Nephron (organoid): ENCODE data around the gene RAB8A.

Experiments used
- H3K27ac Mint-ChIP-seq, 3 experiments: 2 replicates each; pipeline ENCODE4 v1.8.0; 2020; ENCODE audit warnings: mixed read lengths in 3 of 3, mild to moderate bottlenecking in 2 of 3, moderate library complexity in 1 of 3
- H3K27me3 Mint-ChIP-seq: 2 replicates; pipeline ENCODE4 v1.8.0; 2021; ENCODE audit warnings: low read depth, mild to moderate bottlenecking, moderate library complexity, mixed read lengths
- H3K36me3 Mint-ChIP-seq: 2 replicates; pipeline ENCODE4 v1.8.0; 2020; ENCODE audit warnings: low read depth, mixed read lengths
- H3K4me1 Mint-ChIP-seq: 2 replicates; pipeline ENCODE4 v1.8.0; 2020; ENCODE audit warnings: mixed read lengths
- H3K4me3 Mint-ChIP-seq, 3 experiments: 2 replicates each; pipeline ENCODE4 v1.8.0; 2020; ENCODE audit warnings: mild to moderate bottlenecking in 3 of 3, mixed read lengths in 3 of 3, moderate library complexity in 2 of 3
- H3K9me3 Mint-ChIP-seq: 2 replicates; pipeline ENCODE4 v1.8.0; 2020; ENCODE audit warnings: mixed read lengths
- TF ChIP-seq, protein P1 (sequence below), 3 experiments: fragments of 200-600 bp; sonication (generic); IDR thresholded peaks; one replicate each; pipeline ENCODE4 v1.5.0; 2021; ENCODE audit warnings: antibody characterized with exemption in 3 of 3; ENCODE audit not compliant: unreplicated experiment in 3 of 3

RAB8A gene

DNA sequence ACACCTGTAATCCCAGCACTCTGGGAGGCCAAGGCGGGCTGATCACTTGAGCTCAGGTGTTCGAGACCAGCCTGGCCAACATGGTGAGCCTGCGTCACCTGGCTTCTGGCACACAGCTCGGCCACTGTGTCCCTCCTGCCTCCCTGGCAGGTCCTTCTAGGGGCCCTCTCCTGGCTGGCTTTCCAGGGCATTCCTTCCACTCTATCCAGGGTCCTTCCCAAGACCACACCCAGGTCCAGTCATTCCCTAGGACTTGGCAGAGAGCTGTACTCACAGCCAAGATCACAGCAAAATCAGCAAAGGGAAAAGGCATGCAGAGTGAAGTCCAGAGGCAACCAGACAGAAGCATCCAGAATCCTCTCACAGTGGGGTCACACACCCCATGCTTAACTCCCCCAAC lies 22.1 kb downstream of the RAB8A start:
- H3K36me3 Mint-ChIP-seq: peaks cover 57% of the 10 kb centered on the region
- H3K27ac Mint-ChIP-seq: no peak overlapping the region
- H3K4me1 Mint-ChIP-seq: no peaks in the 10 kb centered on the region
- H3K4me3 Mint-ChIP-seq: no peak overlapping the region
- no peaks in the 10 kb centered on the region for H3K9me3 Mint-ChIP-seq
- TF ChIP-seq, protein P1, sequence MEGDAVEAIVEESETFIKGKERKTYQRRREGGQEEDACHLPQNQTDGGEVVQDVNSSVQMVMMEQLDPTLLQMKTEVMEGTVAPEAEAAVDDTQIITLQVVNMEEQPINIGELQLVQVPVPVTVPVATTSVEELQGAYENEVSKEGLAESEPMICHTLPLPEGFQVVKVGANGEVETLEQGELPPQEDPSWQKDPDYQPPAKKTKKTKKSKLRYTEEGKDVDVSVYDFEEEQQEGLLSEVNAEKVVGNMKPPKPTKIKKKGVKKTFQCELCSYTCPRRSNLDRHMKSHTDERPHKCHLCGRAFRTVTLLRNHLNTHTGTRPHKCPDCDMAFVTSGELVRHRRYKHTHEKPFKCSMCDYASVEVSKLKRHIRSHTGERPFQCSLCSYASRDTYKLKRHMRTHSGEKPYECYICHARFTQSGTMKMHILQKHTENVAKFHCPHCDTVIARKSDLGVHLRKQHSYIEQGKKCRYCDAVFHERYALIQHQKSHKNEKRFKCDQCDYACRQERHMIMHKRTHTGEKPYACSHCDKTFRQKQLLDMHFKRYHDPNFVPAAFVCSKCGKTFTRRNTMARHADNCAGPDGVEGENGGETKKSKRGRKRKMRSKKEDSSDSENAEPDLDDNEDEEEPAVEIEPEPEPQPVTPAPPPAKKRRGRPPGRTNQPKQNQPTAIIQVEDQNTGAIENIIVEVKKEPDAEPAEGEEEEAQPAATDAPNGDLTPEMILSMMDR (IDR thresholded peaks at IDR 0.05; ENCODE audit: unreplicated experiment in 3 of 3): no peak
- H3K27me3 Mint-ChIP-seq: no peaks in the 10 kb centered on the region

DNA sequence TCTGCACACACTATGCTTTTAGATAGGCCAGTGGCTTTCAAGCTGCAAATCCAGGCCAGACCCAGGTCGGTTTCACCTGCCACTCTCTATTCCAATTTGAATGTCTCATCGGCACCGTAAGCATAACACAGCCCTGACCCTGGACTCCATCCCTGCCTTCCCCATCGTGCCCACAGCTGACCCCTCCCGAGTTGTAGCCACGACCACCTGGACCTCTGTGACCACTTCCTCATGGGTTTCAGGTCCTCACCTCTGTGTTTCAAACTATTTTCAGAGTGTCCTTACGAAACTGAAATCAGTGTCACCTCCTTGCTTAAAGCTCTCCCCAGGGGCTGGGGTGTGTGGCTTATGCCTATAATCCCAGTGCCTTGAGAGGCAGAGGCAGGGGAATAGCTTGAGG lies 22.8 kb downstream of the RAB8A start:
- TF ChIP-seq, protein P1 (IDR thresholded peaks at IDR 0.05; ENCODE audit: unreplicated experiment in 3 of 3): no peak
- no peak overlapping the region for H3K27ac Mint-ChIP-seq
- H3K36me3 Mint-ChIP-seq: peaks cover 51% of the 10 kb centered on the region
- H3K4me1 Mint-ChIP-seq: no peaks in the 10 kb centered on the region
- no peak overlapping the region for H3K4me3 Mint-ChIP-seq
- no peaks in the 10 kb centered on the region for H3K27me3 Mint-ChIP-seq
- H3K9me3 Mint-ChIP-seq: no peaks in the 10 kb centered on the region

DNA sequence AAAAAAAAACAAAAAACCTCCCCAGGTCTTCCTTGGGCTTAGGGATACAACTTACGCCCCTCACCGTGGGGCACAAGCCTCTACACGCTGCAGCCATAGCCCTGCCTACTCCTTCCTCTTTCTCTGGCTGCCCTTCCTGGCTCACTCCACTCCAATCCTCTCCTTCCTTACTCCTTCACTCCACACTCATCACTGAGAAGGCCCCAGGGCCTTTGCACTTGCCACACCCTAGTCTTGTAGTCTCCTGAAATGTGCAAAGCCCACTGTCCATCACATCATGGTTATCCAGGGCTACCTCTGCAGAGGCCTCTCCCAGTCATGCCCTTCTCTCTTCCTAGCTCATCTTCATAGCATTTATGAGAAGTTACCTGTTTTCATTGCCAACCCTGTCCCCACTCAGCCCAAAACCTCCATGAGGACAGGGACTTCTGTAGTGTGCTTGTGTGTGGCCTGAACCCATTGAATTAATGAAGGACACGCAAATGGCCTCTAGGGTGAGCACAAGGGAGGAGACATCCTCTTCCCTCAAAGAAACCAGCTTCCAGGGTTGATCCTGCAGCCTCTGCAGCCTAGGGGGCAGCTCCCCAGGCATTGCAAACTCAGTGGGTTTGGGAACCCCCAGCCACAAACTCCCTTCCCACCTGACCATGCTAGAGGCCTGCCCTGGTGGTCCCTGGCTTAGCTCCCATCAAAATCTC lies 23.9 kb downstream of the RAB8A start:
- H3K9me3 Mint-ChIP-seq: no peaks in the 10 kb centered on the region
- TF ChIP-seq, protein P1 (IDR thresholded peaks at IDR 0.05; ENCODE audit: unreplicated experiment in 3 of 3): no peak
- H3K4me1 Mint-ChIP-seq: no peaks in the 10 kb centered on the region
- H3K36me3 Mint-ChIP-seq: peaks cover 42% of the 10 kb centered on the region
- no peak overlapping the region for H3K27ac Mint-ChIP-seq
- H3K4me3 Mint-ChIP-seq: no peak overlapping the region
- no peaks in the 10 kb centered on the region for H3K27me3 Mint-ChIP-seq

DNA sequence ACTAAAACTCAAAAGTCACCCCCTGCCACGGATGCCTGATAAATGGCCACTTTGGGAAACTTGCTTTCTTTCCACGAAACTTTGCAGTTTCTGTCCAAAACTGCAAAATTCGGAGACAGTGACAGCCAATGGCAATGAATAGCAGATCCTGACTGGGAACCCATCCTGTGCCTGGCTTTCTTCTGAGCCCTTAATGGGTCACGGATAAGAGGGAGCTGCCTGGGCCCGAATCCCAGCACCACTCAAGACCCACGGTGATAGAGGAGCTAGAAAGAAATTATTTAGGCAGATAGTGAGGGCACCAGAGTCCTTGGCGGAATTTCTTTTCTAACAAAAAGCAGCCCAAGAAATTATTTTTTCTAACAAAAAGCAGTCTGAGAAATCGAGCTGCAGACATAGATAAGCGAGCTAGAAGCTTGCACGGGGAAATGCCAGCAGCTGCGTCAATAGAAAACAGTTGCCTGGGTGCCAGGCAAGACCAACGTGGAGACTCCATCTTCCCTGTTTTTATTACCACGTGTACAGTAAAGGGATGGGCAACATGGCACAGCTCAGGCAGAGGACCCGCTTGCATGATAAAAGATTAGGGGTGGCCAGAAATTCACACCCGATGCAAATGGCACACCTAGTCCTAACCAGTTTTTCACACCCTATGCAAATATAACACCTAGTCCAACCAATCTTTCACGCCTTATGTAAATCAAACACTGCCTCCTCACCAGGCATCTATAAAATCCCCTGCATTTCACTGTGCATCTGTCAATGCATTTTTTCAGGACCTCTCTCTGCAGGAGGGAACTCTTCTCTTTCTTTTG lies 24.7 kb downstream of the RAB8A start:
- Mint-ChIP-seq H3K9me3 (no peaks in the 10 kb centered on the region), H3K4me1 (no peaks in the 10 kb centered on the region)
- TF ChIP-seq, protein P1 (IDR thresholded peaks at IDR 0.05; ENCODE audit: unreplicated experiment in 3 of 3): no peak

DNA sequence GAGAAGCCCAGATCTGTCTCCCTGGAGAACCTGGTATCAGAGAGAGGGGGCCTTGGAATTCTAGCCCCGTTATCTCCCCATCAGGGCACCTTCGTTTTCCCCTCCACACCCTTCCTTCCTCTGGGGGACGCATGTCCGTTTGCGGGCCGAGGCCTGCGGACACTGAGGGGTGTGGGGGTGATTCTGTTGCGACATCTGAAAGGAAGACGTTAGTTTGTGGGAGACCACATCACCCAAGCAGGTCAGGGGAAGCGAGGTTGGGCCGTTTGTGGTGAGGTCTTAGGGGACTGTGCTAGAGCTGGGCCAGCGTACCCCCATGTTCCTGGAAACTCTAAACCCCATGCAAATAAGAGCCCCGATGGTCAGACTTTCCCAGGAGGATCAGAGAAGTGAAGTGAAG lies 28.1 kb downstream of the RAB8A start:
- no peak overlapping the region for H3K4me3 Mint-ChIP-seq
- no peaks in the 10 kb centered on the region for H3K4me1 Mint-ChIP-seq
- H3K9me3 Mint-ChIP-seq: no peaks in the 10 kb centered on the region
- peaks cover 6% of the 10 kb centered on the region for H3K27me3 Mint-ChIP-seq
- TF ChIP-seq, protein P1 (IDR thresholded peaks at IDR 0.05; ENCODE audit: unreplicated experiment in 3 of 3): no peak
- peaks cover 5% of the 10 kb centered on the region for H3K36me3 Mint-ChIP-seq
- no peak overlapping the region for H3K27ac Mint-ChIP-seq

More for the DNA sequence above, 24.7 kb downstream of the RAB8A start:
- H3K36me3 Mint-ChIP-seq: peaks cover 37% of the 10 kb centered on the region
- no peak overlapping the region for H3K27ac Mint-ChIP-seq
- H3K27me3 Mint-ChIP-seq: no peaks in the 10 kb centered on the region
- no peak overlapping the region for H3K4me3 Mint-ChIP-seq
